Astrocyte (in vitro differentiated cells and primary cell): ENCODE data around the gene ADORA1. TPM values are rescaled to one million over a fixed set of nuclear protein-coding genes. Genes with fewer than 3 reads are reported as not detected.
A peak's percentile ranks its signal among the peaks of the same experiment; 100 is the strongest.

ENCODE experiments used
- DNase-seq: peaks from one replicate; pipeline ENCODE4 v3.0.0-alpha.2; 2010; ENCODE audit warnings: low read depth
- FAIRE-seq: peaks from 2 replicates; lab custom pipeline; 2011; peaks lifted over from hg19 to GRCh38; lab: Jason Lieb, UNC
- H2AFZ ChIP-seq: 2 replicates; pipeline ENCODE4 v1.6.0; 2012; ENCODE audit warnings: low read depth, low read length, inconsistent platforms
- H3K27ac ChIP-seq: 2 replicates; pipeline ENCODE4 v1.5.1; 2011; ENCODE audit warnings: low read depth, low read length, inconsistent platforms
- H3K27me3 ChIP-seq: 2 replicates; pipeline ENCODE4 v1.6.0; 2011; ENCODE audit warnings: low read length, inconsistent platforms; ENCODE audit not compliant: insufficient read depth
- H3K36me3 ChIP-seq: 2 replicates; pipeline ENCODE4 v1.5.1; 2011; ENCODE audit warnings: low read length, inconsistent platforms; ENCODE audit not compliant: insufficient read depth
- H3K4me1 ChIP-seq: 2 replicates; pipeline ENCODE4 v1.5.1; 2011; ENCODE audit warnings: low read length, inconsistent platforms; ENCODE audit not compliant: insufficient read depth
- H3K4me2 ChIP-seq: 2 replicates; pipeline ENCODE4 v1.6.0; 2012; ENCODE audit warnings: low read length, inconsistent platforms
- H3K4me3 ChIP-seq: 2 replicates; pipeline ENCODE4 v1.5.1; 2011; ENCODE audit warnings: low read depth, mild to moderate bottlenecking, low read length, inconsistent platforms; ENCODE audit not compliant: insufficient read depth
- H3K79me2 ChIP-seq: 2 replicates; pipeline ENCODE4 v1.6.0; 2012; ENCODE audit warnings: mild to moderate bottlenecking, low read length, inconsistent platforms; ENCODE audit not compliant: insufficient read depth
- H3K9ac ChIP-seq: 2 replicates; pipeline ENCODE4 v1.6.0; 2012; ENCODE audit warnings: mild to moderate bottlenecking, low read length, inconsistent platforms
- H3K9me3 ChIP-seq: 2 replicates; pipeline ENCODE4 v1.5.1; 2012; ENCODE audit warnings: low read depth, mild to moderate bottlenecking, low read length, inconsistent platforms; ENCODE audit not compliant: insufficient read depth
- H4K20me1 ChIP-seq: 2 replicates; pipeline ENCODE4 v1.6.0; 2012; ENCODE audit warnings: low read length, inconsistent platforms; ENCODE audit not compliant: insufficient read depth
- H3K27ac Mint-ChIP-seq: one replicate; pipeline ENCODE4 v1.8.0; 2021; ENCODE audit warnings: mild to moderate bottlenecking, mixed read lengths; ENCODE audit not compliant: unreplicated experiment
- H3K27me3 Mint-ChIP-seq: one replicate; pipeline ENCODE4 v1.8.0; 2021; ENCODE audit warnings: low read depth, mixed read lengths; ENCODE audit not compliant: unreplicated experiment
- H3K36me3 Mint-ChIP-seq: one replicate; pipeline ENCODE4 v1.8.0; 2021; ENCODE audit warnings: low read depth, mixed read lengths; ENCODE audit not compliant: unreplicated experiment
- H3K4me1 Mint-ChIP-seq: one replicate; pipeline ENCODE4 v1.8.0; 2021; ENCODE audit warnings: low read depth, mixed read lengths; ENCODE audit not compliant: unreplicated experiment
- H3K4me3 Mint-ChIP-seq: one replicate; pipeline ENCODE4 v1.8.0; 2021; ENCODE audit warnings: mild to moderate bottlenecking, moderate library complexity, mixed read lengths; ENCODE audit not compliant: unreplicated experiment
- H3K9me3 Mint-ChIP-seq: one replicate; pipeline ENCODE4 v1.8.0; 2021; ENCODE audit warnings: mild to moderate bottlenecking, mixed read lengths; ENCODE audit not compliant: unreplicated experiment
- EZH2 ChIP-seq: IDR thresholded peaks from 2 replicates; pipeline ENCODE4 v1.6.1; 2012; ENCODE audit warnings: mild to moderate bottlenecking, low read length, inconsistent platforms; ENCODE audit not compliant: insufficient read depth
- total RNA-seq: library from RNA; stranded (reverse); gene quantifications from 2 replicates; pipeline ENCODE4 v1.2.1, GENCODE V29; 2021
- TF ChIP-seq, protein P1 (sequence below): IDR thresholded peaks from 2 replicates; pipeline ENCODE4 v1.5.1; 2011; ENCODE audit warnings: low read depth, mild to moderate bottlenecking, inconsistent platforms, low read length, moderate library complexity; ENCODE audit not compliant: insufficient read depth

Gene ADORA1
- total RNA-seq, 1 donor from 2014 or later = 5.7 TPM

DNA sequence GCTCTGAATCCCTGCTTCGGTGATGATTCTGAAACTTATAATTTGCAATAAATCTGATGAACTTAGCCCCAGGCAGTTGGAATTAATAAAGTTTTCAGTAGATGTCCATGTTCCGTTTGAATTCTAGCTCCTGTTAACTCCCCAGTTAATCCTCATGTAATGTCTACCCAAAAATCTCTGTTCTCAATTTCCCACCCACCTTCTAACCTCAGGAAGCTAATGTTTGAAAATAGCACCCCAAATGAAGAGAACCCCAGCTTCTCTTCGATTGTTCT is 45.4 kb upstream of the ADORA1 start:
- no peak overlapping the region for H3K4me3 ChIP-seq
- H3K27me3 ChIP-seq = peaks cover 42% of the 10 kb centered on the region
- H4K20me1 ChIP-seq = no peaks in the 10 kb centered on the region
- H3K36me3 Mint-ChIP-seq = peaks cover 17% of the 10 kb centered on the region
- no peak for DNase-seq
- H3K36me3 ChIP-seq = no peaks in the 10 kb centered on the region
- H3K27ac Mint-ChIP-seq = no peak overlapping the region
- H3K9me3 Mint-ChIP-seq = peaks cover under 1% of the 10 kb centered on the region
- no peak for FAIRE-seq
- no peak overlapping the region for H3K4me3 Mint-ChIP-seq
- H3K9me3 ChIP-seq = no peaks in the 10 kb centered on the region
- H3K27ac ChIP-seq = no peak overlapping the region
- no peaks in the 10 kb centered on the region for H3K79me2 ChIP-seq
- no peak overlapping the region for H2AFZ ChIP-seq
- peaks cover 63% of the 10 kb centered on the region for H3K27me3 Mint-ChIP-seq
- H3K4me1 Mint-ChIP-seq = no peaks in the 10 kb centered on the region
- no peaks in the 10 kb centered on the region for H3K4me1 ChIP-seq
- H3K4me2 ChIP-seq = no peak overlapping the region
- TF ChIP-seq, protein P1, sequence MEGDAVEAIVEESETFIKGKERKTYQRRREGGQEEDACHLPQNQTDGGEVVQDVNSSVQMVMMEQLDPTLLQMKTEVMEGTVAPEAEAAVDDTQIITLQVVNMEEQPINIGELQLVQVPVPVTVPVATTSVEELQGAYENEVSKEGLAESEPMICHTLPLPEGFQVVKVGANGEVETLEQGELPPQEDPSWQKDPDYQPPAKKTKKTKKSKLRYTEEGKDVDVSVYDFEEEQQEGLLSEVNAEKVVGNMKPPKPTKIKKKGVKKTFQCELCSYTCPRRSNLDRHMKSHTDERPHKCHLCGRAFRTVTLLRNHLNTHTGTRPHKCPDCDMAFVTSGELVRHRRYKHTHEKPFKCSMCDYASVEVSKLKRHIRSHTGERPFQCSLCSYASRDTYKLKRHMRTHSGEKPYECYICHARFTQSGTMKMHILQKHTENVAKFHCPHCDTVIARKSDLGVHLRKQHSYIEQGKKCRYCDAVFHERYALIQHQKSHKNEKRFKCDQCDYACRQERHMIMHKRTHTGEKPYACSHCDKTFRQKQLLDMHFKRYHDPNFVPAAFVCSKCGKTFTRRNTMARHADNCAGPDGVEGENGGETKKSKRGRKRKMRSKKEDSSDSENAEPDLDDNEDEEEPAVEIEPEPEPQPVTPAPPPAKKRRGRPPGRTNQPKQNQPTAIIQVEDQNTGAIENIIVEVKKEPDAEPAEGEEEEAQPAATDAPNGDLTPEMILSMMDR = no peak
- no peak for TF ChIP-seq EZH2
- H3K9ac ChIP-seq = no peak overlapping the region

DNA sequence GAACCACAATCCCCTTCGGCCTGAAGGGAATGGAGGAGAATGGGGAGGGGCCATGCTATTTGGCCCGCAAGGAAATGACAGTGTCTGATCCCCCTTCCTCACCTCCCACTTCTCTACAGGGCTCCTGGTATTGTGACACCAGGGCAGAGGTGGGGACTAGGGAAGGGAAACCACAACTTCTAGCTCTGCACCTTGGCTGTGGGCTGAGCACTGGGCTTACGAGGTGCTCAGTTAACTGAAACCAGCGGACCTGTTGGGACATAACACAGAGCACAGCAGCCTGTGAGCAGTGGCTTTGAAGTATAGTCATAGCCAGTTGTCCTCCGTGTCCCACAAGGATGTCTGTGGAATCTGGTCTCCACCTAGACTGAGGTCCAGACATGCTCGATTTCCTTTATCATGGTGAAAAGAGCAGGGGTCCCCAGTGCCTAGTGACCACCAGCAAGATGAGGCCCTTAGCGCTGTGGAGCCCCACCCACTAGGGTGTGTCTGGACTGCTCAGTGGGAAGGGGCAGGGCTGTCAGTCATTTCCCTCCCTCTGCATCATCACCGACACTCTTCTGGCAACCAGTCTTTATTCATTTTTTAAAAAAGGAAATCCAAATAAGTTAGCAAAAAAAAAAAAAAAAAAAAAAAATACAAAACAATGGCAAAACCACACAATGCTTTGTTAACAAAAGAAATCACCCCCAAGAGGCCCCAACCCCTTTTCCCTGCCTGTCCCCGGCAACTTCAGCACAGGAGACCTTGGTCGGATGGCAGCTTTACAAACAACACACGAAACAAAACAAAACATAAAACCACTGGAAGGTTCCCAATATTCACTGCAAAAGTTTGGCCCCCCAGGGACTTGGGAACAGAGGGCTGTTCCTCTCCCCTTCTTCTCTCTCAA is 44.7 kb upstream of the ADORA1 start:
- Mint-ChIP-seq H3K27ac (no peak overlapping the region), H3K9me3 (peaks cover 5% of the 10 kb centered on the region), H3K27me3 (peaks cover 61% of the 10 kb centered on the region), H3K36me3 (peaks cover 15% of the 10 kb centered on the region), H3K4me1 (no peaks in the 10 kb centered on the region), H3K4me3 (no peak overlapping the region)
- H3K79me2 ChIP-seq = no peaks in the 10 kb centered on the region
- no peaks in the 10 kb centered on the region for H4K20me1 ChIP-seq
- no peaks in the 10 kb centered on the region for H3K9me3 ChIP-seq
- H3K9ac ChIP-seq = no peak overlapping the region
- peaks cover 39% of the 10 kb centered on the region for H3K27me3 ChIP-seq
- DNase-seq (no peak), FAIRE-seq (no peak)
- no peak overlapping the region for H3K4me3 ChIP-seq
- H3K36me3 ChIP-seq = no peaks in the 10 kb centered on the region
- H3K4me2 ChIP-seq = no peak overlapping the region
- H3K4me1 ChIP-seq = no peaks in the 10 kb centered on the region
- TF ChIP-seq EZH2 = no peak
- TF ChIP-seq, protein P1 = no peak
- no peak overlapping the region for H3K27ac ChIP-seq
- no peak overlapping the region for H2AFZ ChIP-seq

DNA sequence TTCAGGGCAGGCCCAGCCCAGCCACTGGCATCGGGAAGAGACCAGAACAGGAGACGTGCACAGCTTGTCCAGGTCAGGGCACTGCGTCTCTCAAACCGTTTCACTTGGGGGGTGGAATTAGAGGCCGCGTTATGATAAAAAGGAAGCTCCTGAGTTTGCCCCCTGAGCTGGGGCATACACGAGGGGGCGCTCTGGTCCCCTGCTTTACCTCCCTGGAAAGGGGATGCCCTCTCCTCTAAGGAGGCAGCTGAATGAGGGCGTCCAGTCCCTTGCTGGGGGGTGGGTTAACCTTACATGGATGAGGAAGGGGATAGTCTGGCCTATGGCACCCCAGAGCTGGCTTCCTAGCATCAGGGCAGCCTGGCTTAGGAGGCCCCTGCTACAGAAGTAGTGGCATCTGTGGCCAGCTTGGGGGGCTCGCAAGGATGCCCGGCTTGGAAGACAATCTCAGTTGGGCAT is 44.0 kb upstream of the ADORA1 start:
- DNase-seq (no peak), FAIRE-seq (no peak)
- no peak overlapping the region for H3K9ac ChIP-seq
- H2AFZ ChIP-seq = no peak overlapping the region
- peaks cover 60% of the 10 kb centered on the region for H3K27me3 Mint-ChIP-seq
- H3K4me1 Mint-ChIP-seq = no peaks in the 10 kb centered on the region
- H3K4me3 ChIP-seq = no peak overlapping the region
- H3K79me2 ChIP-seq = no peaks in the 10 kb centered on the region
- TF ChIP-seq, protein P1 = no peak
- TF ChIP-seq EZH2 = no peak
- H3K36me3 Mint-ChIP-seq = peaks cover 10% of the 10 kb centered on the region
- H3K4me2 ChIP-seq = no peak overlapping the region
- no peak overlapping the region for H3K27ac ChIP-seq
- H3K27ac Mint-ChIP-seq = peak overlapping the region; percentile 1
- peaks cover 39% of the 10 kb centered on the region for H3K27me3 ChIP-seq
- no peaks in the 10 kb centered on the region for H4K20me1 ChIP-seq
- H3K9me3 ChIP-seq = no peaks in the 10 kb centered on the region
- H3K9me3 Mint-ChIP-seq = peaks cover 8% of the 10 kb centered on the region
- H3K4me3 Mint-ChIP-seq = no peak overlapping the region
- H3K36me3 ChIP-seq = no peaks in the 10 kb centered on the region
- H3K4me1 ChIP-seq = no peaks in the 10 kb centered on the region
